ENCODE results near the gene COL23A1. TPM values are rescaled to one million over a fixed set of nuclear protein-coding genes. Genes with fewer than 3 reads are reported as not detected.

The COL23A1 gene
- total and polyA plus RNA-seq, 2 donors (not counting 1 experiment from before 2014, with no cell fraction given): 0.20 TPM; not detected in 1

DNA sequence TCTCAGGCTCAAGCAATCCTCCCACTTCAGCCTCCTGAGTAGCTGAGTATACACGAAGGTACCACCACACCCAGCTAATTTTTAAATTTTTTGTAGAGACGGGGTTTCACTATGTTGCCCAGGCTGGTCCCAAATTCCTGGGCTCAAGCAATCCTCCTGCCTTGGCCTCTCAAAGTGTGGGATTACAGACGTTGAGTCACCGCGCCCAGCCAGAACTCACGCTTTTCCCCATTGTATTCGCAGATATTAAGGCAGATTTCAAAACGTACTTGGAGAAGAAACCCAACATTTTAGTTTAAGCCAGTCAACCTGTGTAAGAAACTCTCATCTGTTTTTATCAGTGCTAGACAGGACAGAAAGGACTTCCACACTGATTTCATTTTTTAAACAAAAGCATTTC, 26.6 kb downstream of the COL23A1 start:
- intact Hi-C loops (cut with micrococcal nuclease): no loop called here
- Histone ChIP-seq H3K9ac (ENCODE audit: low read length) (no peak overlapping the region), H3K4me3 (ENCODE audit: control extremely low read depth in 1 of 5, extremely low read depth in 1 of 5, insufficient read depth in 1 of 5, low read depth in 2 of 5, low read length in 4 of 5) (no peak overlapping the region), H3K9me3 (ENCODE audit: control extremely low read depth in 1 of 3, control insufficient read depth in 2 of 3, insufficient read depth in 1 of 3, low read length in 2 of 3) (peaks cover 0 to 19% (median 0%) of the 10 kb centered on the region in 3 donors), H4K20me1 (ENCODE audit: control insufficient read depth, insufficient read depth, low read length, poor library complexity, severe bottlenecking) (no peaks in the 10 kb centered on the region), H3K27me3 (replicated peaks in 1 of 4; ENCODE audit: control extremely low read depth in 1 of 4, control insufficient read depth in 3 of 4, insufficient read depth in 4 of 4, low read length in 3 of 4) (peaks cover 0 to 8% (median 6%) of the 10 kb centered on the region in 4 experiments), H3K4me1 (ENCODE audit: control insufficient read depth in 2 of 2, insufficient read depth in 2 of 2, low read length in 2 of 2) (peaks cover 0 to 5% of the 10 kb centered on the region in 2 donors), H3K4me2 (replicated peaks; ENCODE audit: low read depth, low read length, poor library complexity, severe bottlenecking) (no peak overlapping the region), H3K79me2 (ENCODE audit: control insufficient read depth, insufficient read depth, low read length) (no peaks in the 10 kb centered on the region), H2AFZ (ENCODE audit: insufficient read depth, low read depth, low read length, poor library complexity, severe bottlenecking) (no peak overlapping the region), H3K36me3 (replicated peaks in 1 of 2; ENCODE audit: control extremely low read depth in 1 of 2, control insufficient read depth in 1 of 2, extremely low read depth in 1 of 2, insufficient read depth in 2 of 2, low read length in 1 of 2) (no peaks in the 10 kb centered on the region), H3K27ac (ENCODE audit: low read length in 2 of 2) (no peak overlapping the region)
- POLR2A ChIA-PET: interaction anchor here (0.7 kb wide), 1 partner anchor 352 kb away, joined by 13 read pairs; no protein-coding TSS in a partner anchor
- no peak for TF ChIP-seq EZH2 (IDR thresholded peaks at IDR 0.05; ENCODE audit: borderline replicate concordance, insufficient read depth, low read depth, low read length, poor library complexity, severe bottlenecking)
- TF ChIP-seq, protein P1, sequence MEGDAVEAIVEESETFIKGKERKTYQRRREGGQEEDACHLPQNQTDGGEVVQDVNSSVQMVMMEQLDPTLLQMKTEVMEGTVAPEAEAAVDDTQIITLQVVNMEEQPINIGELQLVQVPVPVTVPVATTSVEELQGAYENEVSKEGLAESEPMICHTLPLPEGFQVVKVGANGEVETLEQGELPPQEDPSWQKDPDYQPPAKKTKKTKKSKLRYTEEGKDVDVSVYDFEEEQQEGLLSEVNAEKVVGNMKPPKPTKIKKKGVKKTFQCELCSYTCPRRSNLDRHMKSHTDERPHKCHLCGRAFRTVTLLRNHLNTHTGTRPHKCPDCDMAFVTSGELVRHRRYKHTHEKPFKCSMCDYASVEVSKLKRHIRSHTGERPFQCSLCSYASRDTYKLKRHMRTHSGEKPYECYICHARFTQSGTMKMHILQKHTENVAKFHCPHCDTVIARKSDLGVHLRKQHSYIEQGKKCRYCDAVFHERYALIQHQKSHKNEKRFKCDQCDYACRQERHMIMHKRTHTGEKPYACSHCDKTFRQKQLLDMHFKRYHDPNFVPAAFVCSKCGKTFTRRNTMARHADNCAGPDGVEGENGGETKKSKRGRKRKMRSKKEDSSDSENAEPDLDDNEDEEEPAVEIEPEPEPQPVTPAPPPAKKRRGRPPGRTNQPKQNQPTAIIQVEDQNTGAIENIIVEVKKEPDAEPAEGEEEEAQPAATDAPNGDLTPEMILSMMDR (IDR thresholded peaks at IDR 0.05): no peak
- WGBS (ENCODE audit: insufficient coverage): 78% methylated on average over 7 of the region's 8 CpGs
- peaks cover 45% of the 10 kb centered on the region for H3K27me3 Mint-ChIP-seq
- DNase-seq (no peak), ATAC-seq (ENCODE audit: low read depth) (no peak)
- peaks cover 9% of the 10 kb centered on the region for H3K4me1 Mint-ChIP-seq
- H3K4me3 Mint-ChIP-seq: no peak overlapping the region
- H3K9me3 Mint-ChIP-seq (ENCODE audit: insufficient read depth): no peaks in the 10 kb centered on the region
- no peak overlapping the region for H3K27ac Mint-ChIP-seq
- CTCF ChIA-PET: no interaction called here

DNA sequence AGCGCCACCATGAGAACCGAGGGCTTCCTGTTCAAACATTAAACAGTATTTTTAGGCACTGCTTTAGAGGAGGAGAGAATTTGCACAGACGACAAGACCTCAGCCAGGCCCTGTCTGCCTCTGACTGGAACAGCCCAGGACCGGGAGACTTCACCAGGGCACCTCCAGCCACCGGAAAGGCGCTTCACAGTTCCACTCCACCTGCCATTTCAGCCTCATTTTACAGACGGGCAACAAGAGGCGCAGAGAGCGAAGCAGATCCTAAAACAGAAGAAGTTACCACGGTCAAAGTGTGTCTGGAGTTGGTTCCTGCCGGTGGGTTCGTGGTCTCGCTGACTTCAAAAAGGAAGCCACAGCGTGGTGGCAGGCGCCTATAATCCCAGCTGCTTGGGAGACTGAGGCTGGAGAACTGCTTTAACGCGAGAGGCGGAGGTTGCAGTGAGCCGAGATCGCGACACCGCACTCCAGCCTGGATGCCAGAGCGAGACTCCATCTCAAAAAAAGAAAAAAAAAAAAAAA, 28.4 kb downstream of the COL23A1 start:
- H3K27me3 ChIP-seq (replicated peaks in 1 of 4; ENCODE audit: control extremely low read depth in 1 of 4, control insufficient read depth in 3 of 4, insufficient read depth in 4 of 4, low read length in 3 of 4): peaks cover 0 to 8% (median 6%) of the 10 kb centered on the region in 4 experiments
- intact Hi-C loops (cut with micrococcal nuclease): no loop called here
- H3K79me2 ChIP-seq (ENCODE audit: control insufficient read depth, insufficient read depth, low read length): no peaks in the 10 kb centered on the region
- Mint-ChIP-seq H3K4me1 (peaks cover 9% of the 10 kb centered on the region), H3K27me3 (peaks cover 43% of the 10 kb centered on the region), H3K27ac (no peak overlapping the region), H3K9me3 (ENCODE audit: insufficient read depth) (no peaks in the 10 kb centered on the region), H3K4me3 (no peak overlapping the region)
- H3K4me2 ChIP-seq (replicated peaks; ENCODE audit: low read depth, low read length, poor library complexity, severe bottlenecking): no peak overlapping the region
- H3K4me1 ChIP-seq (ENCODE audit: control insufficient read depth in 2 of 2, insufficient read depth in 2 of 2, low read length in 2 of 2): peaks cover 0 to 5% of the 10 kb centered on the region in 2 donors
- peaks cover 0 to 19% (median 0%) of the 10 kb centered on the region in 3 donors for H3K9me3 ChIP-seq (ENCODE audit: control extremely low read depth in 1 of 3, control insufficient read depth in 2 of 3, insufficient read depth in 1 of 3, low read length in 2 of 3)
- TF ChIP-seq, protein P1 (IDR thresholded peaks at IDR 0.05): no peak
- TF ChIP-seq EZH2 (IDR thresholded peaks at IDR 0.05; ENCODE audit: borderline replicate concordance, insufficient read depth, low read depth, low read length, poor library complexity, severe bottlenecking): no peak
- ATAC-seq (ENCODE audit: low read depth): no peak
- DNase-seq: no peak
- H3K4me3 ChIP-seq (ENCODE audit: control extremely low read depth in 1 of 5, extremely low read depth in 1 of 5, insufficient read depth in 1 of 5, low read depth in 2 of 5, low read length in 4 of 5): no peak overlapping the region
- H4K20me1 ChIP-seq (ENCODE audit: control insufficient read depth, insufficient read depth, low read length, poor library complexity, severe bottlenecking): no peaks in the 10 kb centered on the region
- no peak overlapping the region for H3K9ac ChIP-seq (ENCODE audit: low read length)
- no peak overlapping the region for H2AFZ ChIP-seq (ENCODE audit: insufficient read depth, low read depth, low read length, poor library complexity, severe bottlenecking)
- H3K27ac ChIP-seq (ENCODE audit: low read length in 2 of 2): no peak overlapping the region
- WGBS (ENCODE audit: insufficient coverage): 39% methylated on average over 19 of the region's 23 CpGs
- CTCF ChIA-PET: interaction anchor here (0.7 kb wide), 1 partner anchor 68 kb away, joined by 4 read pairs; no protein-coding TSS in a partner anchor
- no peaks in the 10 kb centered on the region for H3K36me3 ChIP-seq (replicated peaks in 1 of 2; ENCODE audit: control extremely low read depth in 1 of 2, control insufficient read depth in 1 of 2, extremely low read depth in 1 of 2, insufficient read depth in 2 of 2, low read length in 1 of 2)
- POLR2A ChIA-PET: no interaction called here

All from B cell (primary cell).